Measurements from ENCODE around the gene PDXDC1. TPM values are rescaled to one million over a fixed set of nuclear protein-coding genes. Genes with fewer than 3 reads are reported as not detected.
"Not testable (repeated sequence)": the region's sequence is repeated elsewhere in the genome, so short reads cannot be mapped to it uniquely, and the experiment has no call there.

The PDXDC1 gene
- total and polyA plus RNA-seq, 4 donors, result 35.7 to 109 (median 69.6) TPM

DNA sequence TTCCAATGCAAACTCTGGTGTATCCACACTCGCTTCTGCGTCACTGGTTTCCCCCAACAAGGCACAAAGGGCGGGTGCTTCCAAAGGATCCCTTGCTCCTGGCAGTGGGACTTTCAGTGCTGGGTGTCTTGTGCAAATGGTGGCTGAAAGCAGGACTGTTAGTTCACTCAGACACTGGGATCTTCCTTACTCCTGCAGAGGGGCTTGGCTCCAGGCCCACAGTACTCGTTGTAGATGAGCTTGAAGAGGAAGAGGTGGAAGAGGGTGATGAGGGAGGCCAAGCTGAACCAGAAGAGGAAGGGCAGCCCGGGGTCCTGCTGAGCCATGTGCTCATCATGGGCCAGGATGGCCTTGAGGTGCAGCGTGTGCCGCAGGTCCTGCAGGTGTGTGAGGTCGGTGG, 13.3 kb downstream of the PDXDC1 start:
- H3K36me3 ChIP-seq (ENCODE audit: control insufficient read depth in 4 of 4, insufficient read depth in 4 of 4, low read length in 4 of 4), result peaks cover 0 to 19% (median 5%) of the 10 kb centered on the region in 4 donors
- H3K9ac ChIP-seq (ENCODE audit: insufficient read depth in 1 of 2, low read length in 2 of 2); H3K9me3 ChIP-seq (ENCODE audit: control insufficient read depth in 4 of 4, insufficient read depth in 3 of 4, low read length in 3 of 4); ATAC-seq (ENCODE audit: insufficient read depth, low FRiP score); DNase-seq; H3K4me3 ChIP-seq; H3K4me1 ChIP-seq (ENCODE audit: control insufficient read depth in 5 of 5, insufficient read depth in 5 of 5, low read length in 5 of 5); H3K27me3 ChIP-seq (ENCODE audit: control insufficient read depth in 3 of 3, insufficient read depth in 3 of 3, low read length in 2 of 3); H3K27ac ChIP-seq (ENCODE audit: low read depth in 1 of 2, low read length in 1 of 2): not testable (repeated sequence)
- WGBS, 2 donors, result 73 to 78% methylated on average over 7 to 8 of the region's 8 CpGs

DNA sequence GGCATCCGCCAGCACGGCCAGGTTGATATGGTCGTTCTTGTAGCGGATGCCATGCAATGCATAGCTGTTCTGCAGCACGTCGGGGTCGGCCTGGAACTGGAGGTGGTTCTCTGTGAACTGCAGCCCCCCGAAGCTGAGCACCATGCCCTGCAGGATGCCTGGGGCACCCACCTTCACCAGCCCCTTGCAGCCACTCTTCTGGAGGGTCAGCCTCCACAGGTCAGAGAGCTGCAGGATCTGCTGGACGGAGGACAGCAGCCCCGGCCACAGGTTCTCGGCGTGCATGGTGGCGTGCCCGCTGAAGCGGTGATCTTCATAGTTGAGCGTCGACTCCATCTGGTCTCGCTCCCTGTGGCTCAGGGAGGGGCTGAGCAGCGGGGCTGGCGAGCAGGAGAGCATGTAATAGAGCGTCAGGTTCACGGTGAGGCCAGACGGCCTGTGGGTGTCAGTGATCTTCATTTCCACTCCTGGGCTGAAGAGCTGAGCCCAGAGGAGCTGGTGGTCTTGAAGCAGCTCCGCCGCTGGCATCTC, 13.9 kb downstream of the PDXDC1 start:
- ATAC-seq (ENCODE audit: insufficient read depth, low FRiP score); H3K9ac ChIP-seq (ENCODE audit: insufficient read depth in 1 of 2, low read length in 2 of 2); DNase-seq; H3K27ac ChIP-seq (ENCODE audit: low read depth in 1 of 2, low read length in 1 of 2); H3K4me3 ChIP-seq; H3K4me1 ChIP-seq (ENCODE audit: control insufficient read depth in 5 of 5, insufficient read depth in 5 of 5, low read length in 5 of 5); H3K27me3 ChIP-seq (ENCODE audit: control insufficient read depth in 3 of 3, insufficient read depth in 3 of 3, low read length in 2 of 3); H3K9me3 ChIP-seq (ENCODE audit: control insufficient read depth in 4 of 4, insufficient read depth in 3 of 4, low read length in 3 of 4): not testable (repeated sequence)
- H3K36me3 ChIP-seq (ENCODE audit: control insufficient read depth in 4 of 4, insufficient read depth in 4 of 4, low read length in 4 of 4), result peaks cover 0 to 19% (median 5%) of the 10 kb centered on the region in 4 donors
- 93 to 95% methylated on average over 25 of the region's 25 CpGs for WGBS, 2 donors

- H3K36me3 ChIP-seq (ENCODE audit: control insufficient read depth in 4 of 4, insufficient read depth in 4 of 4, low read length in 4 of 4), result peaks cover 0 to 17% (median 5%) of the 10 kb centered on the region in 4 donors
- not testable (repeated sequence) for H3K9me3 ChIP-seq (ENCODE audit: control insufficient read depth in 4 of 4, insufficient read depth in 3 of 4, low read length in 3 of 4); H3K27ac ChIP-seq (ENCODE audit: low read depth in 1 of 2, low read length in 1 of 2); H3K4me1 ChIP-seq (ENCODE audit: control insufficient read depth in 5 of 5, insufficient read depth in 5 of 5, low read length in 5 of 5); H3K9ac ChIP-seq (ENCODE audit: insufficient read depth in 1 of 2, low read length in 2 of 2); H3K4me3 ChIP-seq; H3K27me3 ChIP-seq (ENCODE audit: control insufficient read depth in 3 of 3, insufficient read depth in 3 of 3, low read length in 2 of 3)
- DNase-seq, result peak in 1 of 3 donors; percentile 40
- peak; percentile 14 for ATAC-seq (ENCODE audit: insufficient read depth, low FRiP score)
- 61 to 81% methylated on average over 74 to 92 of the region's 98 CpGs for WGBS, 2 donors
Measured at GRCh38 chr16:14989291-14990281, 14.8 kb downstream of the PDXDC1 start.

DNA sequence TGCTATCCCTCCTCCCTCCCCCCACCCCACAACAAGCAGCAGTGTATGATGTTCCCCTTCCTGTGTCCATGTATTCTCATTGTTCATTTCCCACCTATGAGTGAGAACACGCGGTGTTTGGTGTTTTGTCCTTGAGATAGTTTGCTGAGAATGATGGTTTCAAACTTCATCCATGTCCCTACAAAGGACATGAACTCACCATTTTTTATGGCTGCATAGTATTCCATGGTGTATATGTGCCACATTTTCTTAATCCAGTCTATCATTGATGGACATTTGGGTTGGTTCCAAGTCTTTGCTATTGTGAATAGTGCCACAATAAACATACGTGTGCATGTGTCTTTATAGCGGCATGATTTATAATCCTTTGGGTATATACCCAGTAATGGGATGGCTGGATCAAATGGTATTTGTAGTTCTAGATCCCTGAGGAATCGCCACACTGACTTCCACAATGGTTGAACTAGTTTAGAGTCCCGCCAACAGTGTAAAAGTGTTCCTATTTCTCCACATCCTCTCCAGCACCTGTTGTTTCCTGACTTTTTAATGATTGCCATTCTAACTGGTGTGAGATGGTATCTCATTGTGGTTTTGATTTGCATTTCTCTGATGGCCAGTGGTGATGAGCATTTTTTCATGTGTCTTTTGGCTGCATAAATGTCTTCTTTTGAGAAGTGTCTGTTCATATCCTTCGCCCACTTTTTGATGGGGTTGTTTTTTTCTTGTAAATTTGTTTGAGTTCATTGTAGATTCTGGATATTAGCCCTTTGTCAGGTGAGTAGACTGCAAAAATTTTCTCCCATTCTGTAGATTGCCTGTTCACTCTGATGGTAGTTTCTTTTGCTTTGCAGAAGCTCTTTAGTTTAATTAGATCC, 18.7 kb downstream of the PDXDC1 start:
- DNase-seq; H3K9me3 ChIP-seq (ENCODE audit: control insufficient read depth in 4 of 4, insufficient read depth in 3 of 4, low read length in 3 of 4); H3K4me3 ChIP-seq; H3K27ac ChIP-seq (ENCODE audit: low read depth in 1 of 2, low read length in 1 of 2); H3K9ac ChIP-seq (ENCODE audit: insufficient read depth in 1 of 2, low read length in 2 of 2); H3K4me1 ChIP-seq (ENCODE audit: control insufficient read depth in 5 of 5, insufficient read depth in 5 of 5, low read length in 5 of 5); ATAC-seq (ENCODE audit: insufficient read depth, low FRiP score); H3K27me3 ChIP-seq (ENCODE audit: control insufficient read depth in 3 of 3, insufficient read depth in 3 of 3, low read length in 2 of 3): not testable (repeated sequence)
- 94 to 95% methylated on average over 6 of the region's 7 CpGs for WGBS, 2 donors
- peaks cover 0 to 14% (median 3%) of the 10 kb centered on the region in 4 donors for H3K36me3 ChIP-seq (ENCODE audit: control insufficient read depth in 4 of 4, insufficient read depth in 4 of 4, low read length in 4 of 4)

DNA sequence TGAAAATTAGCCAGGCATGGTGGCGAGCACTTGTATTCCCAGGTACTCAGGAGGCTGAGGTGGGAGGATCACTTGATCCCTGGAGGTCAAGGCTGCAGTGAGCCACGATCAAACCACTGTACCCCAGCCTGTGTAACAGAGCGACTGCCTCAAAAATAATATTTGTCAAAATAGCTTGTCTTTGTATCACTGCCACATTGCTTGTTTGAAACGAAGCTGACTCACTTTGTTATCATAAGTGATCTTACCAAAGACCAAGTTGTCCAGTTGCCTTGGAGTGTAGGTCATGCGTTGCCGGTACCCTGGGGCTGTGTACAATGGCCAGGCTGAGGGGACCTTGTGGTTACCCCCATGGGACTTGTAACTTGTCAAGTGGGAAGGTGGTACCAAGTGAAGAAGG, 21.9 kb downstream of the PDXDC1 start:
- not testable (repeated sequence) for H3K9me3 ChIP-seq (ENCODE audit: control insufficient read depth in 4 of 4, insufficient read depth in 3 of 4, low read length in 3 of 4); H3K36me3 ChIP-seq (ENCODE audit: control insufficient read depth in 4 of 4, insufficient read depth in 4 of 4, low read length in 4 of 4); H3K4me1 ChIP-seq (ENCODE audit: control insufficient read depth in 5 of 5, insufficient read depth in 5 of 5, low read length in 5 of 5); ATAC-seq (ENCODE audit: insufficient read depth, low FRiP score); DNase-seq; H3K27me3 ChIP-seq (ENCODE audit: control insufficient read depth in 3 of 3, insufficient read depth in 3 of 3, low read length in 2 of 3); H3K4me3 ChIP-seq; H3K9ac ChIP-seq (ENCODE audit: insufficient read depth in 1 of 2, low read length in 2 of 2); H3K27ac ChIP-seq (ENCODE audit: low read depth in 1 of 2, low read length in 1 of 2)
- WGBS, 2 donors, result 85 to 93% methylated on average over 5 to 6 of the region's 6 CpGs

DNA sequence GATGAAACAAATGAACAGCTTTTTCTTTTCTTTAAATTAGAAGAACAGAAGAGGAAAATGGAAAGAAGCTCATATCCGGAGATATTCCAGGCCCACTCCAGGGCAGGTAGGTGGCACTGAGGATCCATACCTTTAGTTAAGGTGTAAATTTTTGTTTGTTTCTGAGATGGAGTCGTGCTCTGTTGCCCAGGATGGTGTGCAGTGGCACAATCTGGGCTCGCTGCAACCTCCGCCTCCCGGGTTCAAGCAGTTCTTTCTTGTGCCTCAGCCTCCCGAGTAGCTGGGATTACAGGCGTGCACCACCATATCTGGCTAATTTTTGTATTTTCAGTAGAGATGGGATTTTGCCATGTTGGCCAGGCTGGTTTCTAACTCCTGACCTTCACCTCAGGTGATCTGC, 23.5 kb downstream of the PDXDC1 start:
- not testable (repeated sequence) for H3K27ac ChIP-seq (ENCODE audit: low read depth in 1 of 2, low read length in 1 of 2); H3K4me1 ChIP-seq (ENCODE audit: control insufficient read depth in 5 of 5, insufficient read depth in 5 of 5, low read length in 5 of 5); DNase-seq; H3K27me3 ChIP-seq (ENCODE audit: control insufficient read depth in 3 of 3, insufficient read depth in 3 of 3, low read length in 2 of 3); H3K36me3 ChIP-seq (ENCODE audit: control insufficient read depth in 4 of 4, insufficient read depth in 4 of 4, low read length in 4 of 4); H3K4me3 ChIP-seq; ATAC-seq (ENCODE audit: insufficient read depth, low FRiP score); H3K9ac ChIP-seq (ENCODE audit: insufficient read depth in 1 of 2, low read length in 2 of 2); H3K9me3 ChIP-seq (ENCODE audit: control insufficient read depth in 4 of 4, insufficient read depth in 3 of 4, low read length in 3 of 4)
- 98% methylated on average over 7 of the region's 7 CpGs for whole genome bisulfite sequencing, 2 donors

DNA sequence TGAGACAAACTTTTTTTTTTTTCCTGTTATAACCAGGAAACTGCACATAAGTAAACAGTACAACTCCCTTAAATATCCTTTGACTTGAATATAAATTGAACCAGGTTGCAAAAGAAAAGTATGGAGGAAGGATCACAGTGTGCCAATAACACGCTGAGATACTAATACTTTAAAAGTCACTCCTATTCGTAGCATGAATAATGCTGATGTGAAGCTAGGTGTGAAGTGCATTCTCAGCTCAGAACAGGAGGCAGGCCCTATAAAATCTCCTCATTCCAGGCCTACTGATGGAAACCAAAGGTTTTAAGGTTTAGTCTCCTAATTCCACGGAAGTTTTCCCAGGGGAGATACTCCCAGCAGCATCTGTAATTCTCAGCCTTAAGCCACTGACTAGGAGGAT, 25.0 kb downstream of the PDXDC1 start:
- WGBS, 2 donors, result 72 to 78% methylated on average over 3 of the region's 3 CpGs
- not testable (repeated sequence) for H3K4me1 ChIP-seq (ENCODE audit: control insufficient read depth in 5 of 5, insufficient read depth in 5 of 5, low read length in 5 of 5); DNase-seq; H3K27me3 ChIP-seq (ENCODE audit: control insufficient read depth in 3 of 3, insufficient read depth in 3 of 3, low read length in 2 of 3); H3K36me3 ChIP-seq (ENCODE audit: control insufficient read depth in 4 of 4, insufficient read depth in 4 of 4, low read length in 4 of 4); H3K9me3 ChIP-seq (ENCODE audit: control insufficient read depth in 4 of 4, insufficient read depth in 3 of 4, low read length in 3 of 4); H3K9ac ChIP-seq (ENCODE audit: insufficient read depth in 1 of 2, low read length in 2 of 2); H3K27ac ChIP-seq (ENCODE audit: low read depth in 1 of 2, low read length in 1 of 2); H3K4me3 ChIP-seq; ATAC-seq (ENCODE audit: insufficient read depth, low FRiP score)
